ENCODE data around the gene VARS2.
A peak's percentile ranks its signal among the peaks of the same experiment; 100 is the strongest.
"Not testable (repeated sequence)": the region's sequence is repeated elsewhere in the genome, so short reads cannot be mapped to it uniquely, and the experiment has no call there.

VARS2 gene

GRCh38 chr6:30914076-30914853 is at the start of gene VARS2:
VARS2 (plus strand) TSS chr6:30914238; CDS start chr6:30914837, 599 bp downstream.
- peak; percentile 96 for DNase-seq (ENCODE audit: low read depth, low spot score)

- no peak for DNase-seq (ENCODE audit: low read depth, low spot score)
These were observed 49.7 kb upstream of the VARS2 start for GRCh38 chr6:30864325-30864724.

- DNase-seq (ENCODE audit: low read depth, low spot score), result peak; percentile 42
These were observed 44.7 kb upstream of the VARS2 start for GRCh38 chr6:30869241-30869749.

GRCh38 chr6:30870546-30870945 is 43.5 kb upstream of the VARS2 start:
- DNase-seq (ENCODE audit: low read depth, low spot score), result no peak

GRCh38 chr6:30871592-30872183 is 42.4 kb upstream of the VARS2 start:
- DNase-seq (ENCODE audit: low read depth, low spot score), result no peak

- DNase-seq (ENCODE audit: low read depth, low spot score), result no peak
These were observed 40.8 kb upstream of the VARS2 start for GRCh38 chr6:30873137-30873640.

- not testable (repeated sequence) for DNase-seq (ENCODE audit: low read depth, low spot score)
These were observed 40.2 kb upstream of the VARS2 start for GRCh38 chr6:30873795-30874194.

GRCh38 chr6:30875244-30876038 is 38.6 kb upstream of the VARS2 start:
- DNase-seq (ENCODE audit: low read depth, low spot score), result peak; percentile 39

- DNase-seq (ENCODE audit: low read depth, low spot score), result no peak
These were observed 37.9 kb upstream of the VARS2 start for GRCh38 chr6:30876039-30876730.

- DNase-seq (ENCODE audit: low read depth, low spot score), result peak; percentile 92
These were observed 36.4 kb upstream of the VARS2 start for GRCh38 chr6:30877419-30878262.

GRCh38 chr6:30879684-30880427 is 34.2 kb upstream of the VARS2 start:
- no peak for DNase-seq (ENCODE audit: low read depth, low spot score)

GRCh38 chr6:30880698-30881252 is 33.3 kb upstream of the VARS2 start:
- DNase-seq (ENCODE audit: low read depth, low spot score), result peak; percentile 70

- DNase-seq (ENCODE audit: low read depth, low spot score), result peak; percentile 23
These were observed 32.4 kb upstream of the VARS2 start for GRCh38 chr6:30881392-30882203.

GRCh38 chr6:30882204-30882758 is 31.8 kb upstream of the VARS2 start:
- peak; percentile 74 for DNase-seq (ENCODE audit: low read depth, low spot score)

GRCh38 chr6:30882759-30883684 is 31.0 kb upstream of the VARS2 start:
- peak; percentile 76 for DNase-seq (ENCODE audit: low read depth, low spot score)

GRCh38 chr6:30883685-30884520 is 30.1 kb upstream of the VARS2 start, which contains the start of gene DDR1:
DDR1 (plus strand) TSS chr6:30884519; CDS start chr6:30888730, 4,211 bp downstream.
- peak; percentile 72 for DNase-seq (ENCODE audit: low read depth, low spot score)

All from ELF-1 (cell line).